Transverse colon (tissue), 4 donors: ENCODE data around the gene ACSM2B. TPM values are rescaled to one million over a fixed set of nuclear protein-coding genes. Genes with fewer than 3 reads are reported as not detected.

ENCODE experiments used
- DNase-seq: peaks from one replicate; pipeline ENCODE4 v3.0.0-alpha.2; 2019
- H3K27ac ChIP-seq, 4 donors: fragments of 200-600 bp; sonication (generic); 2 replicates each; pipeline ENCODE4 v1.5.1; 2016 to 2018; ENCODE audit warnings: inconsistent platforms in 4 of 4
- H3K27me3 ChIP-seq: fragments of 200-600 bp; sonication (generic); 2 replicates; pipeline ENCODE4 v1.5.1; 2017; ENCODE audit warnings: inconsistent platforms
- H3K36me3 ChIP-seq, 4 donors: fragments of 200-600 bp; sonication (generic); 2 replicates each; pipeline ENCODE4 v1.5.1; 2017 to 2019; ENCODE audit warnings: inconsistent platforms in 4 of 4
- H3K4me1 ChIP-seq, 4 donors: fragments of 200-600 bp; sonication (generic); 2 replicates each; pipeline ENCODE4 v1.5.1; 2017 to 2020; ENCODE audit warnings: inconsistent platforms in 4 of 4
- H3K4me3 ChIP-seq, 4 donors: fragments of 200-600 bp; sonication (generic); 1 replicate in 1 of 4; 2 replicates in 3 of 4; pipeline versions ENCODE4 v1.5.1 to v1.6.1; 2017 to 2019; ENCODE audit warnings: inconsistent platforms in 4 of 4
- H3K9me3 ChIP-seq, 2 donors: fragments of 200-600 bp; sonication (generic); 2 replicates each; pipeline ENCODE4 v1.5.1; 2017 to 2019; ENCODE audit warnings: inconsistent platforms in 2 of 2
- CTCF ChIP-seq, 5 experiments: fragments of 200-600 bp in 3 of 5; fragments of 450-650 bp in 2 of 5; sonication (generic) in 3 of 5; IDR thresholded peaks; 1 replicate in 2 of 5; 2 replicates in 3 of 5; pipeline ENCODE4 v1.5.1; 2016 to 2017; ENCODE audit warnings: antibody characterized with exemption in 5 of 5, inconsistent platforms in 3 of 5, mild to moderate bottlenecking in 2 of 5, moderate library complexity in 1 of 5
- EP300 ChIP-seq: sonication (generic); formaldehyde crosslinking; IDR thresholded peaks from one replicate; pipeline ENCODE4 v1.6.1; 2017; ENCODE audit warnings: antibody characterized with exemption, low read depth
- POLR2A ChIP-seq: fragments of 450-650 bp; IDR thresholded peaks from one replicate; pipeline ENCODE4 v1.6.1; 2016; ENCODE audit warnings: antibody characterized with exemption, mild to moderate bottlenecking, moderate library complexity
- POLR2AphosphoS5 ChIP-seq, 3 donors: sonication (generic); formaldehyde crosslinking; IDR thresholded peaks; one replicate each; pipeline ENCODE4 v1.6.1; 2016; ENCODE audit warnings: antibody characterized with exemption in 3 of 3
- WGBS, 2 donors: methylation state at CpG; one replicate each; pipeline ENCODE4 v1.1.5; 2018; ENCODE audit warnings: low coverage in 1 of 2; 5-methylcytosine and 5-hydroxymethylcytosine counted together
- in situ Hi-C, 4 donors: fragments of 200-750 bp; cut with MboI; loops; one replicate each; pipeline versions ENCODE4 v1.15.0 to v1.15.1; 2017; ENCODE audit warnings: low sequenced_read_pairs in 3 of 4, low pct_ligation_motif_present in 1 of 4, low pct_unique_long_range_greater_than_20kb in 1 of 4
- intact Hi-C: fragments of 100-400 bp; cut with DNase I; formaldehyde crosslinking; loops from one replicate; pipeline ENCODE4 v1.15.1; 2023; ENCODE audit warnings: low total_unique reads
- total RNA-seq, 4 donors: library from RNA; depleted of rRNA; stranded (reverse); fragments of >200 nt; gene quantifications; one replicate each; pipeline ENCODE4 v1.1.0, GENCODE V29; 2016

Gene ACSM2B
- total RNA-seq, 4 donors from 2014 or later: not detected

- Histone ChIP-seq H3K9me3 (no peaks in the 10 kb centered on the region), H3K4me1 (no peaks in the 10 kb centered on the region), H3K4me3 (no peak overlapping the region), H3K36me3 (no peaks in the 10 kb centered on the region), H3K27ac (no peak overlapping the region), H3K27me3 (no peaks in the 10 kb centered on the region)
- TF ChIP-seq CTCF (IDR thresholded peaks at IDR 0.05): no peak
- no peak for TF ChIP-seq POLR2A
- TF ChIP-seq POLR2AphosphoS5 (IDR thresholded peaks at IDR 0.05): no peak
- TF ChIP-seq EP300: no peak
- intact Hi-C loops: no loop called here
- no peak for DNase-seq
- in situ Hi-C loops: loop anchor here in 1 of 4 donors (25.0 kb wide), 1 partner anchor 91 kb away; no protein-coding TSS in a partner anchor
- WGBS, 2 donors: 84 to 85% methylated on average over 5 to 6 of the region's 6 CpGs
Observed at GRCh38 chr16:20621406-20621805, 45.2 kb upstream of the ACSM2B start.

GRCh38 chr16:20620770-20621169 is 44.6 kb upstream of the ACSM2B start:
- in situ Hi-C loops: loop anchor here in 1 of 4 donors (25.0 kb wide), 1 partner anchor 92 kb away; no protein-coding TSS in a partner anchor
- intact Hi-C loops: no loop called here
- WGBS, 2 donors: 84 to 90% methylated on average over 2 to 3 of the region's 3 CpGs
- Histone ChIP-seq H3K27ac (no peak overlapping the region), H3K36me3 (no peaks in the 10 kb centered on the region), H3K4me3 (no peak overlapping the region), H3K27me3 (no peaks in the 10 kb centered on the region), H3K4me1 (no peaks in the 10 kb centered on the region), H3K9me3 (no peaks in the 10 kb centered on the region)
- TF ChIP-seq POLR2A (no peak), EP300 (no peak), POLR2AphosphoS5 (IDR thresholded peaks at IDR 0.05) (no peak), CTCF (IDR thresholded peaks at IDR 0.05) (no peak)
- no peak for DNase-seq

GRCh38 chr16:20620003-20620402 is 43.8 kb upstream of the ACSM2B start:
- no peaks in the 10 kb centered on the region for H3K9me3 ChIP-seq
- H3K4me3 ChIP-seq: no peak overlapping the region
- in situ Hi-C loops (loop anchor here in 1 of 4 donors (25.0 kb wide), 1 partner anchor 92 kb away; no protein-coding TSS in a partner anchor), intact Hi-C loops (no loop called here)
- H3K4me1 ChIP-seq: no peaks in the 10 kb centered on the region
- no peaks in the 10 kb centered on the region for H3K36me3 ChIP-seq
- DNase-seq: no peak
- H3K27ac ChIP-seq: no peak overlapping the region
- H3K27me3 ChIP-seq: no peaks in the 10 kb centered on the region
- WGBS, 2 donors: 81% methylated on average over 2 of the region's 2 CpGs; no CpG with 5 or more reads in 1 of the 2 donors
- TF ChIP-seq POLR2A (no peak), CTCF (IDR thresholded peaks at IDR 0.05) (no peak), EP300 (no peak)

- Histone ChIP-seq H3K4me3 (no peak overlapping the region), H3K9me3 (no peaks in the 10 kb centered on the region), H3K27me3 (no peaks in the 10 kb centered on the region), H3K36me3 (no peaks in the 10 kb centered on the region), H3K27ac (no peak overlapping the region), H3K4me1 (no peaks in the 10 kb centered on the region)
- TF ChIP-seq CTCF (IDR thresholded peaks at IDR 0.05) (no peak), EP300 (no peak), POLR2AphosphoS5 (IDR thresholded peaks at IDR 0.05) (no peak), POLR2A (no peak)
- no peak for DNase-seq
- intact Hi-C loops (no loop called here), in situ Hi-C loops (loop anchor here in 1 of 4 donors (25.0 kb wide), 1 partner anchor 95 kb away; no protein-coding TSS in a partner anchor)
- WGBS, 2 donors: 57 to 62% methylated on average over 1 of the region's 1 CpG
Observed at GRCh38 chr16:20617271-20617670, 41.1 kb upstream of the ACSM2B start.
